Activated naive CD8-positive, alpha-beta T cell treated with anti-CD3 and anti-CD28 coated beads, Interleukin-2, amount 50 U/mL, for 24 hours (primary cell): ENCODE results near the gene BLOC1S4.
A peak's percentile ranks its signal among the peaks of the same experiment; 100 is the strongest.
"Not testable (repeated sequence)": the region's sequence is repeated elsewhere in the genome, so short reads cannot be mapped to it uniquely, and the experiment has no call there.

Experiments used
- ATAC-seq: fragments of 150-1000 bp; cut with Tn5 transposase; one replicate; pipeline ENCODE4 v1.10.0; 2021
- DNase-seq: peaks from one replicate; pipeline ENCODE4 v3.0.0; 2021
- H3K27ac Mint-ChIP-seq: one replicate; pipeline ENCODE4 v1.8.0; 2021; ENCODE audit warnings: mild to moderate bottlenecking, mixed read lengths
- H3K27me3 Mint-ChIP-seq: one replicate; pipeline ENCODE4 v1.8.0; 2021; ENCODE audit warnings: mixed read lengths
- H3K36me3 Mint-ChIP-seq: one replicate; pipeline ENCODE4 v1.8.0; 2021; ENCODE audit warnings: low read depth, mixed read lengths
- H3K4me1 Mint-ChIP-seq: one replicate; pipeline ENCODE4 v1.8.0; 2021; ENCODE audit warnings: mixed read lengths
- H3K4me3 Mint-ChIP-seq: one replicate; pipeline ENCODE4 v1.8.0; 2021; ENCODE audit warnings: mild to moderate bottlenecking, moderate library complexity, mixed read lengths
- H3K9me3 Mint-ChIP-seq: one replicate; pipeline ENCODE4 v1.8.0; 2021; ENCODE audit warnings: mixed read lengths

BLOC1S4 gene

GRCh38 chr4:6751611-6752485 lies 35.9 kb downstream of the BLOC1S4 start:
- Mint-ChIP-seq H3K4me1 (peaks cover 12% of the 10 kb centered on the region), H3K4me3 (peak overlapping the region; percentile 51), H3K9me3 (no peaks in the 10 kb centered on the region), H3K27ac (peak overlapping the region; percentile 8), H3K36me3 (no peaks in the 10 kb centered on the region), H3K27me3 (no peaks in the 10 kb centered on the region)
- ATAC-seq (no peak), DNase-seq (no peak)

- ATAC-seq: no peak
- no peaks in the 10 kb centered on the region for H3K36me3 Mint-ChIP-seq
- H3K9me3 Mint-ChIP-seq: no peaks in the 10 kb centered on the region
- peak overlapping the region; percentile 8 for H3K27ac Mint-ChIP-seq
- DNase-seq: no peak
- peaks cover 12% of the 10 kb centered on the region for H3K4me1 Mint-ChIP-seq
- H3K27me3 Mint-ChIP-seq: no peaks in the 10 kb centered on the region
- no peak overlapping the region for H3K4me3 Mint-ChIP-seq
These were observed 36.5 kb downstream of the BLOC1S4 start for GRCh38 chr4:6752486-6752829.

- DNase-seq: no peak
- H3K4me1 Mint-ChIP-seq: peaks cover 12% of the 10 kb centered on the region
- no peaks in the 10 kb centered on the region for H3K9me3 Mint-ChIP-seq
These were observed 37.2 kb downstream of the BLOC1S4 start for GRCh38 chr4:6753103-6753560.

GRCh38 chr4:6753891-6754290 lies 37.9 kb downstream of the BLOC1S4 start:
- DNase-seq (no peak), ATAC-seq (no peak)
- H3K27ac Mint-ChIP-seq: no peak overlapping the region
- no peaks in the 10 kb centered on the region for H3K27me3 Mint-ChIP-seq
- peaks cover 12% of the 10 kb centered on the region for H3K4me1 Mint-ChIP-seq
- H3K4me3 Mint-ChIP-seq: no peak overlapping the region
- no peaks in the 10 kb centered on the region for H3K9me3 Mint-ChIP-seq
- no peaks in the 10 kb centered on the region for H3K36me3 Mint-ChIP-seq

More at GRCh38 chr4:6753103-6753560, 37.2 kb downstream of the BLOC1S4 start:
- ATAC-seq: no peak
- Mint-ChIP-seq H3K27me3 (no peaks in the 10 kb centered on the region), H3K36me3 (no peaks in the 10 kb centered on the region), H3K4me3 (no peak overlapping the region), H3K27ac (no peak overlapping the region)

- no peak for ATAC-seq
- no peak for DNase-seq
- no peaks in the 10 kb centered on the region for H3K9me3 Mint-ChIP-seq
- no peak overlapping the region for H3K27ac Mint-ChIP-seq
- H3K4me1 Mint-ChIP-seq: peaks cover 12% of the 10 kb centered on the region
- no peak overlapping the region for H3K4me3 Mint-ChIP-seq
- H3K27me3 Mint-ChIP-seq: no peaks in the 10 kb centered on the region
- no peaks in the 10 kb centered on the region for H3K36me3 Mint-ChIP-seq
These were observed 38.6 kb downstream of the BLOC1S4 start for GRCh38 chr4:6754481-6755087.

GRCh38 chr4:6755088-6755753 lies 39.2 kb downstream of the BLOC1S4 start:
- Mint-ChIP-seq H3K27me3 (no peaks in the 10 kb centered on the region), H3K9me3 (no peaks in the 10 kb centered on the region), H3K4me3 (no peak overlapping the region), H3K36me3 (no peaks in the 10 kb centered on the region), H3K27ac (no peak overlapping the region), H3K4me1 (peaks cover 12% of the 10 kb centered on the region)
- ATAC-seq: no peak
- no peak for DNase-seq

- ATAC-seq: not testable (repeated sequence)
These were observed 40.4 kb downstream of the BLOC1S4 start for GRCh38 chr4:6756345-6756744.

GRCh38 chr4:6758728-6759127 lies 42.8 kb downstream of the BLOC1S4 start:
- DNase-seq: no peak
- no peak overlapping the region for H3K4me3 Mint-ChIP-seq
- ATAC-seq: no peak
- no peaks in the 10 kb centered on the region for H3K9me3 Mint-ChIP-seq
- peaks cover 8% of the 10 kb centered on the region for H3K4me1 Mint-ChIP-seq
- no peak overlapping the region for H3K27ac Mint-ChIP-seq
- no peaks in the 10 kb centered on the region for H3K27me3 Mint-ChIP-seq
- H3K36me3 Mint-ChIP-seq: no peaks in the 10 kb centered on the region

More at GRCh38 chr4:6756345-6756744, 40.4 kb downstream of the BLOC1S4 start:
- H3K27ac Mint-ChIP-seq, H3K4me3 Mint-ChIP-seq, DNase-seq, H3K9me3 Mint-ChIP-seq, H3K27me3 Mint-ChIP-seq, H3K36me3 Mint-ChIP-seq, H3K4me1 Mint-ChIP-seq: not testable (repeated sequence)

- no peaks in the 10 kb centered on the region for H3K36me3 Mint-ChIP-seq
- no peaks in the 10 kb centered on the region for H3K9me3 Mint-ChIP-seq
- peaks cover 8% of the 10 kb centered on the region for H3K4me1 Mint-ChIP-seq
- no peaks in the 10 kb centered on the region for H3K27me3 Mint-ChIP-seq
- no peak for DNase-seq
- ATAC-seq: no peak
- H3K4me3 Mint-ChIP-seq: no peak overlapping the region
- H3K27ac Mint-ChIP-seq: no peak overlapping the region
These were observed 44.9 kb downstream of the BLOC1S4 start for GRCh38 chr4:6760865-6761264.

GRCh38 chr4:6761649-6762615 lies 46.0 kb downstream of the BLOC1S4 start:
- no peak for DNase-seq
- Mint-ChIP-seq H3K36me3 (no peaks in the 10 kb centered on the region), H3K27ac (no peak overlapping the region), H3K4me3 (no peak overlapping the region), H3K27me3 (no peaks in the 10 kb centered on the region), H3K9me3 (no peaks in the 10 kb centered on the region), H3K4me1 (peaks cover 10% of the 10 kb centered on the region)
- ATAC-seq: no peak

GRCh38 chr4:6763330-6763851 lies 47.4 kb downstream of the BLOC1S4 start:
- Mint-ChIP-seq H3K27ac (no peak overlapping the region), H3K4me3 (no peak overlapping the region), H3K36me3 (no peaks in the 10 kb centered on the region), H3K9me3 (no peaks in the 10 kb centered on the region), H3K27me3 (no peaks in the 10 kb centered on the region), H3K4me1 (peaks cover 13% of the 10 kb centered on the region)
- ATAC-seq: no peak
- no peak for DNase-seq

GRCh38 chr4:6764976-6765620 lies 49.1 kb downstream of the BLOC1S4 start:
- Mint-ChIP-seq H3K4me1 (peaks cover 28% of the 10 kb centered on the region), H3K9me3 (no peaks in the 10 kb centered on the region), H3K27ac (no peak overlapping the region), H3K4me3 (no peak overlapping the region), H3K27me3 (no peaks in the 10 kb centered on the region), H3K36me3 (no peaks in the 10 kb centered on the region)
- no peak for ATAC-seq
- no peak for DNase-seq

- no peak for ATAC-seq
- peaks cover 28% of the 10 kb centered on the region for H3K4me1 Mint-ChIP-seq
- no peaks in the 10 kb centered on the region for H3K36me3 Mint-ChIP-seq
- H3K27me3 Mint-ChIP-seq: no peaks in the 10 kb centered on the region
- no peak for DNase-seq
- H3K4me3 Mint-ChIP-seq: no peak overlapping the region
- H3K9me3 Mint-ChIP-seq: no peaks in the 10 kb centered on the region
- no peak overlapping the region for H3K27ac Mint-ChIP-seq
These were observed 49.7 kb downstream of the BLOC1S4 start for GRCh38 chr4:6765703-6766102.
